Measurements from ENCODE around the gene AXIN2. TPM values are rescaled to one million over a fixed set of nuclear protein-coding genes. Genes with fewer than 3 reads are reported as not detected.

Gene AXIN2
- total RNA-seq, 1 donor from 2014 or later, result 3.7 TPM

GRCh38 chr17:65583921-65584603, 22.6 kb upstream of the AXIN2 start:
- no peak for TF ChIP-seq CTCF (IDR thresholded peaks at IDR 0.05)
- H3K4me1 Mint-ChIP-seq (ENCODE audit: low read depth), result no peaks in the 10 kb centered on the region
- H3K4me3 Mint-ChIP-seq (ENCODE audit: unreplicated experiment), result no peak overlapping the region
- no peak overlapping the region for H3K27ac Mint-ChIP-seq (ENCODE audit: unreplicated experiment)
- no peaks in the 10 kb centered on the region for H3K36me3 Mint-ChIP-seq (ENCODE audit: low read depth)
- DNase-seq (ENCODE audit: low spot score), result no peak
- no peaks in the 10 kb centered on the region for H3K27me3 Mint-ChIP-seq (ENCODE audit: low read depth)
- no peaks in the 10 kb centered on the region for H3K9me3 Mint-ChIP-seq (ENCODE audit: low read depth)

- TF ChIP-seq CTCF (IDR thresholded peaks at IDR 0.05), result no peak
- H3K27ac Mint-ChIP-seq (ENCODE audit: unreplicated experiment), result no peak overlapping the region
- peaks cover 2% of the 10 kb centered on the region for H3K27me3 Mint-ChIP-seq (ENCODE audit: low read depth)
- H3K36me3 Mint-ChIP-seq (ENCODE audit: low read depth), result no peaks in the 10 kb centered on the region
- no peaks in the 10 kb centered on the region for H3K9me3 Mint-ChIP-seq (ENCODE audit: low read depth)
- H3K4me1 Mint-ChIP-seq (ENCODE audit: low read depth), result no peaks in the 10 kb centered on the region
- no peak for DNase-seq (ENCODE audit: low spot score)
- no peak overlapping the region for H3K4me3 Mint-ChIP-seq (ENCODE audit: unreplicated experiment)
Observed at GRCh38 chr17:65576939-65577338, 15.5 kb upstream of the AXIN2 start.

GRCh38 chr17:65573282-65573602, 11.8 kb upstream of the AXIN2 start:
- H3K36me3 Mint-ChIP-seq (ENCODE audit: low read depth), result no peaks in the 10 kb centered on the region
- no peak overlapping the region for H3K4me3 Mint-ChIP-seq (ENCODE audit: unreplicated experiment)
- no peak for DNase-seq (ENCODE audit: low spot score)
- H3K27me3 Mint-ChIP-seq (ENCODE audit: low read depth), result peaks cover 2% of the 10 kb centered on the region
- H3K4me1 Mint-ChIP-seq (ENCODE audit: low read depth), result no peaks in the 10 kb centered on the region
- no peak overlapping the region for H3K27ac Mint-ChIP-seq (ENCODE audit: unreplicated experiment)
- no peaks in the 10 kb centered on the region for H3K9me3 Mint-ChIP-seq (ENCODE audit: low read depth)
- TF ChIP-seq CTCF (IDR thresholded peaks at IDR 0.05), result no peak

GRCh38 chr17:65572581-65573281, 11.3 kb upstream of the AXIN2 start:
- Mint-ChIP-seq H3K27me3 (ENCODE audit: low read depth) (peaks cover 2% of the 10 kb centered on the region), H3K9me3 (ENCODE audit: low read depth) (no peaks in the 10 kb centered on the region), H3K4me3 (ENCODE audit: unreplicated experiment) (no peak overlapping the region), H3K36me3 (ENCODE audit: low read depth) (no peaks in the 10 kb centered on the region), H3K4me1 (ENCODE audit: low read depth) (no peaks in the 10 kb centered on the region), H3K27ac (ENCODE audit: unreplicated experiment) (no peak overlapping the region)
- no peak for TF ChIP-seq CTCF (IDR thresholded peaks at IDR 0.05)
- no peak for DNase-seq (ENCODE audit: low spot score)

GRCh38 chr17:65572186-65572580, 10.7 kb upstream of the AXIN2 start:
- Mint-ChIP-seq H3K4me3 (ENCODE audit: unreplicated experiment) (no peak overlapping the region), H3K9me3 (ENCODE audit: low read depth) (no peaks in the 10 kb centered on the region), H3K36me3 (ENCODE audit: low read depth) (no peaks in the 10 kb centered on the region), H3K27me3 (ENCODE audit: low read depth) (peaks cover 2% of the 10 kb centered on the region), H3K4me1 (ENCODE audit: low read depth) (no peaks in the 10 kb centered on the region), H3K27ac (ENCODE audit: unreplicated experiment) (no peak overlapping the region)
- DNase-seq (ENCODE audit: low spot score), result no peak
- no peak for TF ChIP-seq CTCF (IDR thresholded peaks at IDR 0.05)

Measured in chondrocyte (in vitro differentiated cells).